Limb (tissue), 2 donors: ENCODE measurements around the gene LSAMP.

Experiments
- DNase-seq, 2 donors: peaks; one replicate each; pipeline ENCODE4 v3.0.0-alpha.2; 2016; ENCODE audit errors: extremely low spot score in 2 of 2

Gene LSAMP

DNA sequence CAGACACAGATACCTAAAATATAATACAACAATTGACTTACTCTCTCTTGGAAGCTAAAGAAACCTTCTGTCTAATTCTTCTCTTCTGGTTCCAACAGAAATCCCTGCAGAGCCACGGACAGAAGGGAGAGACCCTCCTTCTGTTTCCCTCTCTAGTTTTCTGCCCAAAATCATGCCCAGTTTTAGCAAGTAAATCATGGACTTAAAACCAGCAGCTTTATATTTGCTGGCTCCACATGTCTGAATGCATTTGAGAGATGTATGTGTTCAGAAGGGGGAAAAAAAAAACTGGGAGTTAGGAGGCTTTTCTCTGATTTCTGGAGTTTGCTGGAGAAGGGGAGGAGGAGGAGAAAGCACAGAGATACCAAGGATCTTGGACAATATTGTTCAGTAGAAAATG, 147.1 kb downstream of the LSAMP start:
- DNase-seq, result no peak

DNA sequence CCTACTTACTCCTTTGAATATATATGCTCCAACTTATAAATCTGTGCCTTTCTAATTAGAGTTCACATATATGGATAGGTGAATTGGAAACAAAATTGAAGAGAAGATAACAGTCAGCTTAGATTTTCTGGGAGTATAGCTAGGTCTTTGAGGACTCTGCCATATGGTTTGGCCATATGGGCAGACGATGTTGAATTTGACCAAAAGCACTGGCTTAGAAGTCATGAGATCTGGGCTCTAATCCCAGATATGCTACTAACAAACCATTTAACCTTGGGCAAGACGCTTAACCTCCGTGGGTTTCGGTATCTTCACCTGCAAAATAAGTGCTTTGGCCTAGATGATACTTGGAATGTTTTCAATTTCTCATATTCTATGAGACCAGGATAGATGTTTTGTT, 154.1 kb downstream of the LSAMP start:
- DNase-seq, result no peak

DNA sequence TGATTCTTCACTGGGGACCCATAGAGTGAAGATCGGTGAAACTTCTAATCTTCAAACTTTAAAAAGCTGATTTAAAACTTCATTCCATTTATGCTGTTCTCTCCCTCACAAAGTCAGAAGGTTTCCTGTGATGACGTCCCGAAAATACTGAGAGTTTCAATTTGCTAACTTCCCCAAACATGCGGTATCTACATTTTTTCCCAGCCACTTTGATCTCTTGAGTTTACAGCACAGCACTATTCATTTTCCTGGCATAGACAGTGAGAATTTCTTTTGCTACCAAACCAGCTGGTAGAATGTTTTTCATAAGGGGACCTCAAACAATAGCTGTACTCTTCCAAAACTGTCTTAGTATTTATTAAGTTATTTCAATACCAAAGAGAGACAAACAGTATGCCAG, 156.8 kb downstream of the LSAMP start:
- peak in 1 of 2 donors; percentile 50 for DNase-seq

DNA sequence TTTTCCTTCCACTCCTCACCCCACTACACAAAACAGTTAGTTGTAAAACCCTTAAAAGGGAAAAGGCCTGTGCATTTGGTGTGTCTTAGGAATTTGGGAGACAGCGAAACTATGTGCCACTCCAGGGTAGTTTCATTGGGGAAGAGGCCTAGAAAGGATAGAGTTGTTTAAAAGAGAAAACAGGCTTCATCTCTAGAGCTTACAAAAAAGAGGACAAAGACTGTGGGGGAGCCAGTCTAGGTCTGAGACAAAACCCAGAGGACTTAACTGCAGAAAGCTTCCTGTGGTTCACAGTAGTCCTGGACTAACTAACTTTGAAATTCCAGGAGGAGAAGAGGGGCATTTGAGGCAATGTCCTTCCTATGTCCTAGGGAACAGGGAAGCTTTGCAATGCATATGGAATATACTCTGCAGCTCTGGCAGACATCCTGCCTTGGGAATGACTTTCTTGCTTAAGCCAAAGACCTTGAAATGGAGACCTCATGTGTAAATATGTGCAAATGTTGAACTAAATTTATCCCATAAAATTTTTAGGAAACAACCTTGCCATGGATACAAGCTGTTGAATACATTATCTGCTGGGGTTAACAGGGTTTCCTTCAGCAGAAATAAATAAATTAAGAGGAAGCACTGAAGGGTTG, 159.4 kb downstream of the LSAMP start:
- DNase-seq, result peak in 1 of 2 donors; percentile 36

DNA sequence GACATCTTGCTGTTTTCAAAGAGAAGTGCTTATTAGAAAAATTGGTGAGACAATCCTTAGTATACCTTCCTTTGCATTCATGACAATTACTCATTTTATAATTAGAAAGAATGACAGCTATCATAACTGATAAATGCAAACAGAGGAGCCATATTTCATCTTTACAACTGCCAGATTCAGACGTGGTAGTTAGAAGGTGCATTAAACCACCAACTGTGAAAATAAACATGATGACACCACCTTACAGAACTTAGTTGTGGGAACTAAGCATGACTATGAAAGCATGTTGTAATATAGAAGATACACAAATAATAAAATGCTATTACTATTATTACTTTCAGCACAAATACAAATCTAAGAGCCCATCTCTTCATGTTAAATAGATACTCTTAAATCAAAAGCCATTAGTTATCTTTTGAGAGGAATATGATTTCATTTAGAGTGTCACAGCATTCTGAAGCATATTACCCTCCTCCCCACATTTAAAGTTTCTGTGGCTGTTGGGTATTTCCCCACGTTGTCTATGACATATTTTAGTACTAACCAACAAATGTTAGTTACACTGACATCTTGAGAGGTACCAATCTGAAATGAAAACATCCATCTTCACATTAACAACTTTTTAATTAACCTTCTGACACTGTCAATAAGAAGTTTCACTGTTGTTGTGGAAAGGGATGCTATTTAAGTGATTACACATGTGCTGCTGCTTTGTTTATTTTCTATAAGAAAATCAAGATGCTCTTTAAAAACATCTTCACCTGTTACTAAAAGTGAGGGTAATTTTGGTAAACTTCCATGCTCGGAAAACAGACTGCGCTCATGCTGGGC, 163.8 kb downstream of the LSAMP start:
- DNase-seq, result no peak

DNA sequence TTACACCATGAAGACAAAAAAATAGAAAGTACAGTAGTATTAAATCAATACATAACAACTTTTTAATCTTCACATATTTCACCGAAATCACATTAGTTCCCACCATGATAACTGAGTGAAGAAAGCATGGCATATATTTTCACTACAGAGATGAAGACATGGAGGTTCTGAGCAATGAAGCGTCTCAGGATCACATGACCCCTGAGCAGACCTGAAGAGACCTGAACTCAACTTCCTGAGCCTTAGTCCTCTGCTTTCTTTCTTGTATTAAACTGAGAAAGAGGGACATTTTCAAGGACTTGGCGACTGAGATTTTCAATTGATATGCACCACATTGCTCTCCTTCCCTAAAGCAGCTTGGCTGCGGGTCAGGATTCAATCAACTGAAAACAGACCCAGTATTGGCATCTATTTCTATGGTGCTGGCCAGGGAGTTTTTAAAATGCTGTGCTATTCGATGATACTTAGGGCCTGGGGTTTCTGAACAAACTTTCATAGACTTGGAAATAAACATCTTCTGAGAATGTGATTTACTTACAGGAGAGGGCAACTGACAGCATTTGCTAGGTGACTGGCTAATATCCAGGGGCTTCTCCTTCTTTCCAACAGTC, 165.1 kb downstream of the LSAMP start:
- DNase-seq, result no peak

DNA sequence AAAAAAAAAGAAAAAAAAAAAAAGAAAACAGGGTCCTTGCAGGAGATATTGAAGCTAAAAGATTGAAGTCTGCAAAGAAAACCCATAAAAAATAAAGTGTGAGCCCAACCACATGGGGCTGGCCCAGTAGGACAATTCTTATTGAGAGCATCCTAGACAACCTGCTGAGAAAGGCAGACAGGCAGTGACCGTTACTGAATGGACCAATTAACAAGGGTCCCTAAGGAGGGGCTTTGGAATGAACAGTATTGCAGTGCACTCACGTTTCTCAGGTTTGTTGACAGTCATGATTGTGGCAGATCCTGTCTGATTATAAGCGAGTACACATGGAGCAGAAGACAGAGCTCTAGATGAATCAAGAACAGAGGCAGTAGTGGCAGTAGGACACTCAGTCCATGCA, 168.6 kb downstream of the LSAMP start:
- no peak for DNase-seq

DNA sequence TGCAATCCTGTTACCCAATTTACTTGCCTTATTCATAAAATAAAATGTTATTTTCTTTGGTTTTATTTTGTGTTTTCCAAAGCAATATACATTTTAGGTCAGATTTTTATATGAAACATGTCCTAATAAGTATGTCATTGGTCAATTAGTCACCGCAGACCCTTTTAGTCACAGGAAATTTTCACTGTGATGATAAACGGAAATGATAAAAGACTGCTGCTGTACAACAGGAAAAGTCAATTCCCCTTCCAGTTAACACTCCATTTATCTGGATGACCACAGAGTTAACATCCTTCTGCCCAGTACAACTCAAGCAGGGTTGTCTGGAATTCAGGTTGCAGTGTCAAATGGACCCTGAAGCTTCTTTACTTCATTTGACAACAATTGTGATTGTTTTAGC, 175.2 kb downstream of the LSAMP start:
- DNase-seq, result no peak

DNA sequence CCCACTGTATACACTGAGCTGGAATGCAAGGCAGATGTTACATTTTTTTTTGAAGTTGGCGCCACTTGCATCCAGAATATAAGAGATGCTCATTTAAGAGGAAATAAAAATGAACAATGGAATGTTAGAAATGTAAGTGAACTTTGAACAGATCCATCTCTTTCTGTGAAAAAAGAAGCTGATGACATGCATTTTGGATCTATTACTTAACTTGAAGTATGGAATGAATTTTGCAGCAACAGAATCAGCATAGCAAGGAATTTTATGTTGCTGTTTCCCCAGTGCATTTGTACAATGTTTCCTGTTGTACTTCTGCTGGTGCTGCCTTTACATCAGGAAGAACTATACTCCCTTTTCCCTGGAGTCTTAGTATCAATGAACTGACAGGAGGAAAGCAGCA, 178.2 kb downstream of the LSAMP start:
- no peak for DNase-seq

DNA sequence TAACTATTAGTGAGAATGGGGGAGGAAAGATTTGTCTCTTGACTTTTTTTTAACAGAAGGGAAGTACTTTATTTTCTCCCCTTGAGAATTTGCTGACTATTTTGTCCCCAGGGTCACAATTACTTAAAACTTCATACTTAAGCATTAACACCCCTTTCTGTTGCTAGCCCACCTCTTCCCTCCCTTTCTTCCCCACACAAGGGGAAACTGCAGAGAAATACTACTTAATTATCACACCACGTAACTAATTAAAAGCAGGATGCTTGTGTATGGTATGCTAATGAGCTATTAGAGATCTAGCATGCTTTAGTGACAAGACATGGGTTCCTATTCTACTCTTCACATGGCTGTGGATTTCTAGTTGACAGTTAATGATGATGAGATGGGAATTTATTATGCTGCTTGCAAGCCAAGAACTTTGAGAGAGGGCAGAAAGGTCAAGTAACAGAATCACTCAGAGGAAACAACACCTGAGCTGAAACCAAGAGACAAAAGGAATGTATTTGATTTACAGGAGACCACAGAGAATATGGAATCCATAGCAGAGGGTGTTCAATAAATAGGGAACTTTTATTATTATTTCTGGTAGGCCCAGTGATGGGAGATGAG, 179.2 kb downstream of the LSAMP start:
- DNase-seq, result no peak

DNA sequence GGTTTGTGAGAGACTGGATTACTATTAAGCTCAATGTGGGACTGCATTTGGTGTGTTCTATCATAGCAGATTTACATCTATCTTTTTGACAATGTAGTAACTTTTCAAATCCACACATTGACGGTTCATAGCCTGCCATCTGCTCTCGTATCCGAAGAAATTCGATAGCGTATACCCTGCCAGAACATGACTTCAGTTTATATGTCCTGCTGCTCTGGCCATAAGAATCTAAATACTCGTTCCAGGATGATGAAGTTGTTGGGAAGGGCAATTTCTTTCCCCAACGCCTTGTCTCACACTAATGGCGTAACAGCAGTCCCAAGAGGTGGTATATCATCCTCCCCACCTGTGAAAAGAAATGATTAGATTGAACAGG, 180.0 kb downstream of the LSAMP start:
- DNase-seq, result no peak

DNA sequence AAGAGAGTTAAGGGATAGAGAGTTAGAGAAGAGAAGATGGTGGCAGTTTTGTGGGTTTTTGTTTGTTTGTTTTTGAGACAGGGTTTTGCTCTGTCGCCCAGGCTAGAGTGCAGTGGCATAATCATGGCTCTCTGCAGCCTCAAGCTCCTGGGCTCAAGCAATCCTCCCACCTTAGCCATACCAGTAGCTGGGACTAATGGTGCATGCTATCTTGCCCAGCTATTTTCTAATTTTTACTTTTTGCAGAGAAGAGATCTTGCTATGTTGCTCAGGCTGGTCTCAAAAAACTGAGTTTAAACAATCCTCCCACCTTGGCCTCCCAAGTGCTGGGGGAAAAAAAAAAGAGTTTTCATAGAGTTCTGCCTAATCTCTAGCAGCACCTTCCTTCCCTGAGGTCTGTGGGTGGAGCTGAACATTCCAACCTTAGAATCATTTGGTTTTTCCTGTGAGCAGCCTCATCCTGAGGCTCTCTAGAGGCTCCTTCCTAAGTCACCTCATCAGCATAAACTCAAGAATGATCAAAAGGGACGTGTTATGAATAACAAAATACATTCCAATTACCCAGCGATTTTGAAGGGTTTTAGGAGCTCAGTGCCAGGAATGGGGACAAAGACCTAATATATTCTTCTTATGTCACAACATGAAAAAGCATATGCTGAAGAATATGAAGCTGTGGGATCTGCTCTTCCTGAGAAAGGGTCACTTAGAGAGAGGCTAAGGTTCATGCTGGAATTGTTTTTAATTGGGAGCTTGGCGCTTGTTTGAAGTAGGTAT, 180.6 kb downstream of the LSAMP start:
- no peak for DNase-seq

DNA sequence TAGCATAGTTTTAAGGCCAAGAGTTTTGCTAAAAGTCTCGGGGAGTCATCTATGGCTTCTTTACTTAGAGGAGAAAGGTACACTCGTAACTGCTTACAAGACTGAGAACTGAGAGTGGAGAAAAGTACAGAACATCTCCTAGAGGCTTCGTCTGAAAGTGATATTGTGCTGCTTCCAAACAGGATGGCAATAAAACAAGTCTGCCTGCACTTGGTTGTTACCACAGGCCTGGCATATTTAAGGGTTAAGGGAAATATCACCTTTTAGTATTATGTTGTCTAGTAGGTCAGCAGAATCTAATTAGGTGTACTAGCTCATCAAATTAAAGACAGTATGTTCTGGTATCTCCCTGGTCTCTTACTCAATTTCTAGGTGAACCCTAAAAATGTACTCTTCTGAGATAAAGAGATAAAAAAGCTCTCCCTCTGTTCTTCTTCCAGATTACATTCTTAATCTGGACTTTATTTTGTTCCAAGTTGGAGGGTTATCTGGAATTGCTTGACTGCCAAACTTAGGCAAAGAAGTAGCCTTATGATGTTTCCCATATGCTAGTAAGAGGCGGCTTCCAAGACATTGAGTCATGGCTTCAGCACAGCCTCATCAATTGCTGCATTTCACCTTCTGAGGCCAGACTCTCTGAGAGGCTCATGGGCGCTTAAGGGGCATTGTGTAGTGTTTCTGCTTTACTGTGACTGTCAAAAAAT, 181.3 kb downstream of the LSAMP start:
- DNase-seq, result no peak

DNA sequence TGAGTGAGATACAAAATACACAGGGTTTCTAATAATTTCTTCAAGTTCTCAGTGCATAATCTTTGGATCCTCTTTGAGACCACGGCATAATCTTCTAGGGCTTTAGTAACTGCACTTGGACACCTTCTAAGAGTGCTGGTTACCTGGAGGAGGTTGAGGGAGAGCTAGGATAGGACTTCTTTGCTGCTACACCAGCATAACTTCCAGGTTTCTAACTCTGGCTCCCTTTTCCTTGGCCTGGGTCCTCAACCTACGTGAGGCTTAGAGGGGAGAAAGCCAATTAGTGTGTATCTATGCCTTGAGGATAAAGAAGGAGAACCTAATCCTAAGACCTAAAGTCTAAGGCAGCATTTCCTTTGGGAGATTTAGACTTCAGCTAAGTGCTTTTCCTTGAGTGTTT, 184.8 kb downstream of the LSAMP start:
- no peak for DNase-seq

DNA sequence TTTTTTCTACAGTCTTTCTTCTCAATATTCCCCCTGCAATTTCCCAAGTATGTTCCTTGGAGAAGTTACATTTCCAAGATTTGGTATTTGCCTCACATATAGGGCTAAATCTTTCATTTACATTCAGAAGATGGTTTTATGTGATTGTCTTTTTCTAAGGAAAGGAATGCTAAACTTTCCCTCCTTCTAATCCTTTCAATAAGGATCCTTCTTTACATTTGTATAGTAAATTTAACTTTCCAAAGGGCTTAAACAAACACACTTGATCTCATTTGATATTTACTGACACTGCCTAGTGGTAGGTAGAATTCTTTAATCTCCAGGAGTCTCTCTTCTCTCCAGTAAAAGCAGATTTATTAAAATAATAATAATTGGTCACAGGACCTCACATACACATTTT, 185.3 kb downstream of the LSAMP start:
- DNase-seq, result no peak

DNA sequence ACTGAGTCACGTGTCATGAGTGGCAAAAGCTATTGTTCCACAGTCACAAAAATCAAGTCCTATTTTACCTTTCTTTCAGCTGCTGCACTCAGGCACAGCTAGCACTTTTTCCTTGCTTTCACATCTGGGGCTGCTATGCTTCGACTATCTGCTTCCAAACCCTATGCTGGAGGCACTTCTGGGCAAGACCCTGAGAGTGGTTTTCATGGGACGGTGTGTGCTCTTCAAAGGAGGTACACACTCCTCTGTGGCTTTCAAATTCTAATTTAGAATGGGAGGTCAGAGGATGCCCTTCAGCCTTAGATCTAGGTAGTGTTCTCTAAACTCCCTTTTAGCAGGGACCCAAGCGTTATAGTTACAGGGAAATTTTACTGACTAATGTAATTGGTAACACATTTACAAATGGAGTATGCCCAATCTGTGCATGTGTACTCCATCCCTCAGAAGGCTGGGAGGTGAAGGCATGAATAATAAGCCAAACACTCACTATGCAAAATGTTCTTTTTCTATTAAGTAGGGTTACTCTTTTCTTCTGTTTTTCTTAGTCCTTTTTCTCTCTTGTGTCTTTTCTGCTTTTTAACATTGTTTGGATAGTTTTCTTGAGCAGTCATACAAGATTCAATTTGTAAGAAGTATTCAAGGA, 188.3 kb downstream of the LSAMP start:
- DNase-seq, result no peak

DNA sequence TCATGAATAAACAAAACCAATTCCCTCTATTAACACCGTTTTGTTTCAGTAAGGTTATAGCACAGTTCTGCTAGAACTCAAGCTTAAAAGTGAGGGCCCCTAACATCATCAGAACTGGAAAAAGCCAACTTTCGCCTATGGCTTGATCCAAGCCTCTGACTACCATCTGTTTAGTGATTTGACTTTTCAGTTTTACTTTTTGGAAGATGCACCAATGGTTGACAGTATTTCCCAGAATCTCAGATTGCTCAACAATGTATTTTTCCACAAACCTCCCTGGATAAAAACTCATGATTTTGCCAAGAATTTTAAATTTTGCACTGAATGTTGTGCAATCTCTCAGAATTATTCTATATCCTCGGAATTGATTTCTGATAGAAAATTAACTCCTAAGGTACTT, 190.7 kb downstream of the LSAMP start:
- no peak for DNase-seq

DNA sequence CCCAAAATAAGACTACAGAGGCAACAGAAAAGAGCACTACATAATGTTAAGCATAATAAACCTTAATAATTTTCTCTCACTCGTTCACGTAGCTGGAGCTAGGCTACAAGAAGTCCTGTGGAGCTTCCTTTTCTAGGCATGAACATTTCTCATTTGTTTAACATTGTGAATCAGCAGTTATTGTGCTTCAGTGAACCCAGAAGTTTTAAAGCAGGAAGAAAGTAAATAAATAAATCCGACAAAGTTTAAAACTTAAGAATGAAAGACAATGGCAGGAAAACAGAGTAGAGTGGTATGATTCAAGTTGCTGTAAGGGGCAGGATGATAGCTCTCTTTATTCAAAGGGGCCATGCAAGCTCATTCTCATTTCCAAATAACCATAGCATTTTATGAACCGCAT, 191.8 kb downstream of the LSAMP start:
- no peak for DNase-seq

DNA sequence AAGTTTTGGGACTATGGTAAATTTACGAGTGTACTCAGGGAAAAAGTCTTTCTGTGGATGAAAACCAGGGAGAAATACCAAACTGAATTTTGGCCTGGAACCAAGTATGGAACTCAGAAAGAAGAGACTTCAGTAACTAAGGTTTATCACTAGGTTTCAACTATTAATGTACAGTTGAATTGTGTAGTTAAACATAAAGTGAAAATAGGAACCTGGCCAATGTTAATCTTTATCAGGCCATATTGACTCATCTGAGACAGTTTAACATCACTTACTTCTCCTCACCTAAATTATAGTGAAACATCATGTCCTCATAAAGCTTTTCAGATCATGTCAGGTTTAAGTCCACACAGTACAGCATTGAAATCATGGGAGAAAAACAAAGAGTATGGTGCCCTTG, 197.7 kb downstream of the LSAMP start:
- DNase-seq, result no peak

DNA sequence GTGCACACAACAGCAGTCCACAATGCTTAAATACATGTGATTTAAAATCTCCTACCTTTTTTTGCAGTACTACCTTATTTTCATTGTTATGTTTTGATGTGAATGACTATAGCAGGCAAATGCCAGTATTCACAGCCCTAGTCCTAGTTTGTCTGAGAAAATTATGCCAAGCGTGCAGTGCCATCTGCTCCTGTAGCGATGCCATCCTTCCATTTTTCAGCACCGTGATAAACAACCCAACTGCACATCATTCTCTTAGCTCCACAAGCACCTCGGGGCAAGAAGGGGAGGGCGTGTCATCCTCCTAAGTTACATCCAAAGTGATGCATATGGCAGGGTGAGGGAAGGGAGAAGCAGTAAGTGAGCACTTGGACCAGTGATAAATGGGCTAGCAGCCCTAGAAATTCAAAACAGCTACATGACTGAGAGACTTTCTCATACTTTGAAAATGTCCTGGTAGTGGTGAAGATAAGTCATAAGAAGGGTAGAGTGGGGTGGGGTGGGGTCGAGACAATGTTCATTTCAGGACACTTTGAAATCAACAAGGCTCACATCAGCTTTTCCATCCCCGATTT, 198.8 kb downstream of the LSAMP start:
- DNase-seq, result no peak
